ENCODE results near the gene P2RY1.

Gene P2RY1

GRCh38 chr3:152857082-152857481, 22.2 kb downstream of the P2RY1 start (continued):
- TF ChIP-seq ZIC2 (tag by site-specific recombination; IDR thresholded peaks at IDR 0.05), result no peak
- no peak for TF ChIP-seq ZNF175 (tag by site-specific recombination; IDR thresholded peaks at IDR 0.05)
- TF ChIP-seq ZNF211 (tag by site-specific recombination; IDR thresholded peaks at IDR 0.05; ENCODE audit: low read depth), result no peak
- TF ChIP-seq, protein P1, sequence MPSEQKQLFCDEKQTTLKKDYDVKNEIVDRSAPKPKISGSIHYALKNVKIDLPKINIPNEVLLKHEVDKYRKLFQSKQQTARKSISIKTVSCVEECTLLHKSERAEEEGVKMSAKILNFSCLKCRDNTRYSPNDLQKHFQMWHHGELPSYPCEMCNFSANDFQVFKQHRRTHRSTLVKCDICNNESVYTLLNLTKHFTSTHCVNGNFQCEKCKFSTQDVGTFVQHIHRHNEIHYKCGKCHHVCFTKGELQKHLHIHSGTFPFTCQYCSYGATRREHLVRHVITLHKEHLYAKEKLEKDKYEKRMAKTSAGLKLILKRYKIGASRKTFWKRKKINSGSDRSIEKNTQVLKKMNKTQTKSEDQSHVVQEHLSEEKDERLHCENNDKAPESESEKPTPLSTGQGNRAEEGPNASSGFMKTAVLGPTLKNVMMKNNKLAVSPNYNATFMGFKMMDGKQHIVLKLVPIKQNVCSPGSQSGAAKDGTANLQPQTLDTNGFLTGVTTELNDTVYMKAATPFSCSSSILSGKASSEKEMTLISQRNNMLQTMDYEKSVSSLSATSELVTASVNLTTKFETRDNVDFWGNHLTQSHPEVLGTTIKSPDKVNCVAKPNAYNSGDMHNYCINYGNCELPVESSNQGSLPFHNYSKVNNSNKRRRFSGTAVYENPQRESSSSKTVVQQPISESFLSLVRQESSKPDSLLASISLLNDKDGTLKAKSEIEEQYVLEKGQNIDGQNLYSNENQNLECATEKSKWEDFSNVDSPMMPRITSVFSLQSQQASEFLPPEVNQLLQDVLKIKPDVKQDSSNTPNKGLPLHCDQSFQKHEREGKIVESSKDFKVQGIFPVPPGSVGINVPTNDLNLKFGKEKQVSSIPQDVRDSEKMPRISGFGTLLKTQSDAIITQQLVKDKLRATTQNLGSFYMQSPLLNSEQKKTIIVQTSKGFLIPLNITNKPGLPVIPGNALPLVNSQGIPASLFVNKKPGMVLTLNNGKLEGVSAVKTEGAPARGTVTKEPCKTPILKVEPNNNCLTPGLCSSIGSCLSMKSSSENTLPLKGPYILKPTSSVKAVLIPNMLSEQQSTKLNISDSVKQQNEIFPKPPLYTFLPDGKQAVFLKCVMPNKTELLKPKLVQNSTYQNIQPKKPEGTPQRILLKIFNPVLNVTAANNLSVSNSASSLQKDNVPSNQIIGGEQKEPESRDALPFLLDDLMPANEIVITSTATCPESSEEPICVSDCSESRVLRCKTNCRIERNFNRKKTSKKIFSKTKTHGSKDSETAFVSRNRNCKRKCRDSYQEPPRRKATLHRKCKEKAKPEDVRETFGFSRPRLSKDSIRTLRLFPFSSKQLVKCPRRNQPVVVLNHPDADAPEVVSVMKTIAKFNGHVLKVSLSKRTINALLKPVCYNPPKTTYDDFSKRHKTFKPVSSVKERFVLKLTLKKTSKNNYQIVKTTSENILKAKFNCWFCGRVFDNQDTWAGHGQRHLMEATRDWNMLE (tag by site-specific recombination; conservative IDR thresholded peaks at IDR 0.05; ENCODE audit: low read depth), result no peak
- no peak for TF ChIP-seq ZNF133 (tag by site-specific recombination; IDR thresholded peaks at IDR 0.05)

DNA sequence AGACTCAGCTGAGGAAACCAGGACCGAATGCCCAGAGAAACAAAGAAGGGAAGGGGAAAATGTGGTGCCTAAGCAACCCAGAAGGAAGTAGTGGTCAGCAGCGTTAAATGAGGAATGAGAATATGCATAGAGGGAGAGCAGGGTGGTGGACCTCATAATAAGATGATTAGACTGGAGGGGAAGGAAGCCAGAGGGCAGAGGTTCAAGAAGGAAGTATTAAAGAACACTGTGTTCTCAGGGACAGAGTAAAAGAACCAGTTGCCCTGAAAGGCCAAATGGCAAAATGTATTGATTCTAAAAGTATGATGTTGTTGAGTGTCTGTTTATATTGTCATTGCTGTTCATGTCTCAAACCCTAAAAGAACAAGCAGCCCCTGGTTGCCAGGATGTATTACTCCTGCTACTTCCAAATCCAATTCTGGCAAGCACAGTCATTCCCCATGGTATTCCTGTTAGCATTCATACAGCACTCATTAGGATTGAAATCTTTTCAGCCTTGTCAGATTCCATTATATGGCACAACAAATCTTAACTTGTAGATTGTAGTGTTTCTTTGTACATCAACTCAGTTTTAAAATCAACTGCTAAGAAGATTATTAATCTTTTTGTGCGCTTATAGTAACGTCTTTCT, 23.4 kb downstream of the P2RY1 start:
- POLR2A ChIA-PET, result no interaction called here
- Histone ChIP-seq H3K4me3 (ENCODE audit: low read depth, low read length) (no peak overlapping the region), H3K27ac (ENCODE audit: extremely low read depth, low read depth, low read length) (no peak overlapping the region), H3K4me1 (ENCODE audit: control insufficient read depth, insufficient read depth, low read length) (no peaks in the 10 kb centered on the region), H3K36me3 (ENCODE audit: control insufficient read depth in 2 of 2, insufficient read depth in 1 of 2, low read length in 2 of 2) (no peaks in the 10 kb centered on the region), H3K9me3 (ENCODE audit: control insufficient read depth, insufficient read depth, low read depth, low read length) (no peaks in the 10 kb centered on the region)
- CTCF ChIA-PET, result interaction anchor here (0.6 kb wide), 1 partner anchor 346 kb away, joined by 4 read pairs; no protein-coding TSS in a partner anchor
- TF ChIP-seq ZNF639 (tag by site-specific recombination; IDR thresholded peaks at IDR 0.05) (no peak), ZNF544 (tag by site-specific recombination; IDR thresholded peaks at IDR 0.05) (no peak), SCRT2 (tag by site-specific recombination; IDR thresholded peaks at IDR 0.05) (no peak), ZNF600 (tag by site-specific recombination; IDR thresholded peaks at IDR 0.05) (no peak), REPIN1 (tag by site-specific recombination; IDR thresholded peaks at IDR 0.05; ENCODE audit: low read depth) (no peak), ZNF677 (tag by site-specific recombination; IDR thresholded peaks at IDR 0.05) (no peak), ZNF311 (tag by site-specific recombination; IDR thresholded peaks at IDR 0.05; ENCODE audit: borderline replicate concordance) (no peak), SP7 (tag by site-specific recombination; IDR thresholded peaks at IDR 0.05) (no peak), OVOL3 (tag by site-specific recombination; IDR thresholded peaks at IDR 0.05) (no peak), GFI1B (tag by site-specific recombination; IDR thresholded peaks at IDR 0.05) (no peak), ZSCAN18 (tag by site-specific recombination; IDR thresholded peaks at IDR 0.05) (no peak), ZNF404 (tag by site-specific recombination; IDR thresholded peaks at IDR 0.05) (no peak)
- TF ChIP-seq, protein P2, sequence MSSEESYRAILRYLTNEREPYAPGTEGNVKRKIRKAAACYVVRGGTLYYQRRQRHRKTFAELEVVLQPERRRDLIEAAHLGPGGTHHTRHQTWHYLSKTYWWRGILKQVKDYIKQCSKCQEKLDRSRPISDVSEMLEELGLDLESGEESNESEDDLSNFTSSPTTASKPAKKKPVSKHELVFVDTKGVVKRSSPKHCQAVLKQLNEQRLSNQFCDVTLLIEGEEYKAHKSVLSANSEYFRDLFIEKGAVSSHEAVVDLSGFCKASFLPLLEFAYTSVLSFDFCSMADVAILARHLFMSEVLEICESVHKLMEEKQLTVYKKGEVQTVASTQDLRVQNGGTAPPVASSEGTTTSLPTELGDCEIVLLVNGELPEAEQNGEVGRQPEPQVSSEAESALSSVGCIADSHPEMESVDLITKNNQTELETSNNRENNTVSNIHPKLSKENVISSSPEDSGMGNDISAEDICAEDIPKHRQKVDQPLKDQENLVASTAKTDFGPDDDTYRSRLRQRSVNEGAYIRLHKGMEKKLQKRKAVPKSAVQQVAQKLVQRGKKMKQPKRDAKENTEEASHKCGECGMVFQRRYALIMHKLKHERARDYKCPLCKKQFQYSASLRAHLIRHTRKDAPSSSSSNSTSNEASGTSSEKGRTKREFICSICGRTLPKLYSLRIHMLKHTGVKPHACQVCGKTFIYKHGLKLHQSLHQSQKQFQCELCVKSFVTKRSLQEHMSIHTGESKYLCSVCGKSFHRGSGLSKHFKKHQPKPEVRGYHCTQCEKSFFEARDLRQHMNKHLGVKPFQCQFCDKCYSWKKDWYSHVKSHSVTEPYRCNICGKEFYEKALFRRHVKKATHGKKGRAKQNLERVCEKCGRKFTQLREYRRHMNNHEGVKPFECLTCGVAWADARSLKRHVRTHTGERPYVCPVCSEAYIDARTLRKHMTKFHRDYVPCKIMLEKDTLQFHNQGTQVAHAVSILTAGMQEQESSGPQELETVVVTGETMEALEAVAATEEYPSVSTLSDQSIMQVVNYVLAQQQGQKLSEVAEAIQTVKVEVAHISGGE (tag by site-specific recombination; conservative IDR thresholded peaks at IDR 0.05; ENCODE audit: low read depth), result no peak
- TF ChIP-seq, protein P3, sequence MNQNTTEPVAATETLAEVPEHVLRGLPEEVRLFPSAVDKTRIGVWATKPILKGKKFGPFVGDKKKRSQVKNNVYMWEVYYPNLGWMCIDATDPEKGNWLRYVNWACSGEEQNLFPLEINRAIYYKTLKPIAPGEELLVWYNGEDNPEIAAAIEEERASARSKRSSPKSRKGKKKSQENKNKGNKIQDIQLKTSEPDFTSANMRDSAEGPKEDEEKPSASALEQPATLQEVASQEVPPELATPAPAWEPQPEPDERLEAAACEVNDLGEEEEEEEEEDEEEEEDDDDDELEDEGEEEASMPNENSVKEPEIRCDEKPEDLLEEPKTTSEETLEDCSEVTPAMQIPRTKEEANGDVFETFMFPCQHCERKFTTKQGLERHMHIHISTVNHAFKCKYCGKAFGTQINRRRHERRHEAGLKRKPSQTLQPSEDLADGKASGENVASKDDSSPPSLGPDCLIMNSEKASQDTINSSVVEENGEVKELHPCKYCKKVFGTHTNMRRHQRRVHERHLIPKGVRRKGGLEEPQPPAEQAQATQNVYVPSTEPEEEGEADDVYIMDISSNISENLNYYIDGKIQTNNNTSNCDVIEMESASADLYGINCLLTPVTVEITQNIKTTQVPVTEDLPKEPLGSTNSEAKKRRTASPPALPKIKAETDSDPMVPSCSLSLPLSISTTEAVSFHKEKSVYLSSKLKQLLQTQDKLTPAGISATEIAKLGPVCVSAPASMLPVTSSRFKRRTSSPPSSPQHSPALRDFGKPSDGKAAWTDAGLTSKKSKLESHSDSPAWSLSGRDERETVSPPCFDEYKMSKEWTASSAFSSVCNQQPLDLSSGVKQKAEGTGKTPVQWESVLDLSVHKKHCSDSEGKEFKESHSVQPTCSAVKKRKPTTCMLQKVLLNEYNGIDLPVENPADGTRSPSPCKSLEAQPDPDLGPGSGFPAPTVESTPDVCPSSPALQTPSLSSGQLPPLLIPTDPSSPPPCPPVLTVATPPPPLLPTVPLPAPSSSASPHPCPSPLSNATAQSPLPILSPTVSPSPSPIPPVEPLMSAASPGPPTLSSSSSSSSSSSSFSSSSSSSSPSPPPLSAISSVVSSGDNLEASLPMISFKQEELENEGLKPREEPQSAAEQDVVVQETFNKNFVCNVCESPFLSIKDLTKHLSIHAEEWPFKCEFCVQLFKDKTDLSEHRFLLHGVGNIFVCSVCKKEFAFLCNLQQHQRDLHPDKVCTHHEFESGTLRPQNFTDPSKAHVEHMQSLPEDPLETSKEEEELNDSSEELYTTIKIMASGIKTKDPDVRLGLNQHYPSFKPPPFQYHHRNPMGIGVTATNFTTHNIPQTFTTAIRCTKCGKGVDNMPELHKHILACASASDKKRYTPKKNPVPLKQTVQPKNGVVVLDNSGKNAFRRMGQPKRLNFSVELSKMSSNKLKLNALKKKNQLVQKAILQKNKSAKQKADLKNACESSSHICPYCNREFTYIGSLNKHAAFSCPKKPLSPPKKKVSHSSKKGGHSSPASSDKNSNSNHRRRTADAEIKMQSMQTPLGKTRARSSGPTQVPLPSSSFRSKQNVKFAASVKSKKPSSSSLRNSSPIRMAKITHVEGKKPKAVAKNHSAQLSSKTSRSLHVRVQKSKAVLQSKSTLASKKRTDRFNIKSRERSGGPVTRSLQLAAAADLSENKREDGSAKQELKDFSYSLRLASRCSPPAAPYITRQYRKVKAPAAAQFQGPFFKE (tag by site-specific recombination; IDR thresholded peaks at IDR 0.05; ENCODE audit: borderline replicate concordance), result no peak
